Activated T-cell treated with anti-CD3 and anti-CD28 coated beads, Interleukin-2, amount 50 U/mL, for 24 hours (primary cell): Measurements from ENCODE around the gene ARHGEF7.

Experiments
- DNase-seq: peaks from one replicate; pipeline ENCODE4 v3.0.0-alpha.2; 2020
- H3K27ac Mint-ChIP-seq: 2 replicates; pipeline ENCODE4 v1.8.0; 2020; ENCODE audit warnings: mild to moderate bottlenecking, mixed read lengths
- H3K27me3 Mint-ChIP-seq: 2 replicates; pipeline ENCODE4 v1.8.0; 2020; ENCODE audit warnings: mixed read lengths
- H3K36me3 Mint-ChIP-seq: 2 replicates; pipeline ENCODE4 v1.8.0; 2020; ENCODE audit warnings: low read depth, mixed read lengths
- H3K4me1 Mint-ChIP-seq: 2 replicates; pipeline ENCODE4 v1.8.0; 2020; ENCODE audit warnings: low read depth, mixed read lengths
- H3K4me3 Mint-ChIP-seq: 2 replicates; pipeline ENCODE4 v1.8.0; 2020; ENCODE audit warnings: mild to moderate bottlenecking, moderate library complexity, mixed read lengths
- H3K9me3 Mint-ChIP-seq: 2 replicates; pipeline ENCODE4 v1.8.0; 2020; ENCODE audit warnings: mixed read lengths

ARHGEF7 gene

GRCh38 chr13:111287201-111287600, 172.1 kb downstream of the ARHGEF7 start:
- H3K4me1 Mint-ChIP-seq = no peaks in the 10 kb centered on the region

GRCh38 chr13:111288276-111288675, 173.2 kb downstream of the ARHGEF7 start:
- Mint-ChIP-seq H3K4me1 (no peaks in the 10 kb centered on the region), H3K27me3 (no peaks in the 10 kb centered on the region), H3K27ac (no peak overlapping the region), H3K4me3 (no peak overlapping the region), H3K9me3 (no peaks in the 10 kb centered on the region), H3K36me3 (peaks cover 92% of the 10 kb centered on the region)
- DNase-seq = no peak

More at GRCh38 chr13:111287201-111287600, 172.1 kb downstream of the ARHGEF7 start:
- no peaks in the 10 kb centered on the region for H3K9me3 Mint-ChIP-seq
- H3K36me3 Mint-ChIP-seq = peaks cover 92% of the 10 kb centered on the region
- no peaks in the 10 kb centered on the region for H3K27me3 Mint-ChIP-seq
- no peak overlapping the region for H3K27ac Mint-ChIP-seq
- H3K4me3 Mint-ChIP-seq = no peak overlapping the region
- no peak for DNase-seq

GRCh38 chr13:111289251-111289650, 174.1 kb downstream of the ARHGEF7 start:
- no peak for DNase-seq
- Mint-ChIP-seq H3K4me3 (no peak overlapping the region), H3K4me1 (peaks cover under 1% of the 10 kb centered on the region), H3K36me3 (peaks cover 92% of the 10 kb centered on the region), H3K9me3 (no peaks in the 10 kb centered on the region), H3K27me3 (no peaks in the 10 kb centered on the region), H3K27ac (no peak overlapping the region)

- Mint-ChIP-seq H3K27ac (no peak overlapping the region), H3K4me3 (no peak overlapping the region), H3K4me1 (peaks cover 22% of the 10 kb centered on the region), H3K27me3 (no peaks in the 10 kb centered on the region), H3K36me3 (peaks cover 87% of the 10 kb centered on the region), H3K9me3 (no peaks in the 10 kb centered on the region)
- DNase-seq = no peak
Observed at GRCh38 chr13:111291908-111292307, 176.8 kb downstream of the ARHGEF7 start.

- Mint-ChIP-seq H3K27ac (no peak overlapping the region), H3K36me3 (peaks cover 87% of the 10 kb centered on the region), H3K27me3 (no peaks in the 10 kb centered on the region), H3K4me1 (peaks cover 23% of the 10 kb centered on the region), H3K9me3 (no peaks in the 10 kb centered on the region), H3K4me3 (no peak overlapping the region)
- no peak for DNase-seq
Observed at GRCh38 chr13:111292710-111293485, 177.8 kb downstream of the ARHGEF7 start.

GRCh38 chr13:111295886-111296285, 180.8 kb downstream of the ARHGEF7 start:
- Mint-ChIP-seq H3K36me3 (peaks cover 91% of the 10 kb centered on the region), H3K27ac (peak overlapping the region; percentile 26)

GRCh38 chr13:111296417-111296816, 181.3 kb downstream of the ARHGEF7 start:
- Mint-ChIP-seq H3K9me3 (no peaks in the 10 kb centered on the region), H3K27ac (no peak overlapping the region), H3K4me3 (no peak overlapping the region), H3K36me3 (peaks cover 91% of the 10 kb centered on the region), H3K27me3 (no peaks in the 10 kb centered on the region), H3K4me1 (peaks cover 23% of the 10 kb centered on the region)
- DNase-seq = no peak

More at GRCh38 chr13:111295886-111296285, 180.8 kb downstream of the ARHGEF7 start:
- Mint-ChIP-seq H3K9me3 (no peaks in the 10 kb centered on the region), H3K4me3 (no peak overlapping the region), H3K4me1 (peaks cover 23% of the 10 kb centered on the region), H3K27me3 (no peaks in the 10 kb centered on the region)
- DNase-seq = no peak

- no peak for DNase-seq
- no peak overlapping the region for H3K27ac Mint-ChIP-seq
- no peak overlapping the region for H3K4me3 Mint-ChIP-seq
- H3K36me3 Mint-ChIP-seq = peaks cover 91% of the 10 kb centered on the region
- no peaks in the 10 kb centered on the region for H3K9me3 Mint-ChIP-seq
- H3K27me3 Mint-ChIP-seq = no peaks in the 10 kb centered on the region
- H3K4me1 Mint-ChIP-seq = peaks cover 23% of the 10 kb centered on the region
Observed at GRCh38 chr13:111298214-111298975, 183.3 kb downstream of the ARHGEF7 start.

- Mint-ChIP-seq H3K4me3 (no peak overlapping the region), H3K4me1 (peaks cover 9% of the 10 kb centered on the region)
Observed at GRCh38 chr13:111302045-111302726, 187.1 kb downstream of the ARHGEF7 start.

GRCh38 chr13:111303559-111303958, 188.4 kb downstream of the ARHGEF7 start:
- Mint-ChIP-seq H3K4me1 (peaks cover 9% of the 10 kb centered on the region), H3K27me3 (no peaks in the 10 kb centered on the region), H3K4me3 (no peak overlapping the region), H3K27ac (no peak overlapping the region), H3K9me3 (peaks cover 4% of the 10 kb centered on the region), H3K36me3 (peaks cover 92% of the 10 kb centered on the region)
- DNase-seq = no peak

More at GRCh38 chr13:111302045-111302726, 187.1 kb downstream of the ARHGEF7 start:
- Mint-ChIP-seq H3K27me3 (no peaks in the 10 kb centered on the region), H3K27ac (no peak overlapping the region), H3K9me3 (no peaks in the 10 kb centered on the region), H3K36me3 (peaks cover 97% of the 10 kb centered on the region)
- DNase-seq = no peak

- H3K4me3 Mint-ChIP-seq = no peak overlapping the region
- no peak for DNase-seq
- H3K27ac Mint-ChIP-seq = peak overlapping the region; percentile 55
- peaks cover 4% of the 10 kb centered on the region for H3K9me3 Mint-ChIP-seq
- peaks cover 92% of the 10 kb centered on the region for H3K36me3 Mint-ChIP-seq
- no peaks in the 10 kb centered on the region for H3K27me3 Mint-ChIP-seq
- H3K4me1 Mint-ChIP-seq = peaks cover 9% of the 10 kb centered on the region
Observed at GRCh38 chr13:111304041-111304544, 189.0 kb downstream of the ARHGEF7 start.

- Mint-ChIP-seq H3K27me3 (no peaks in the 10 kb centered on the region), H3K9me3 (peaks cover 4% of the 10 kb centered on the region), H3K36me3 (peaks cover 93% of the 10 kb centered on the region), H3K27ac (peak overlapping the region; percentile 64), H3K4me3 (no peak overlapping the region), H3K4me1 (peaks cover 9% of the 10 kb centered on the region)
- no peak for DNase-seq
Observed at GRCh38 chr13:111304603-111305289, 189.6 kb downstream of the ARHGEF7 start.

- Mint-ChIP-seq H3K4me3 (no peak overlapping the region), H3K36me3 (peaks cover 64% of the 10 kb centered on the region), H3K27me3 (no peaks in the 10 kb centered on the region), H3K4me1 (no peaks in the 10 kb centered on the region), H3K27ac (no peak overlapping the region), H3K9me3 (peaks cover 21% of the 10 kb centered on the region)
- DNase-seq = no peak
Observed at GRCh38 chr13:111312944-111313590, 198.0 kb downstream of the ARHGEF7 start.
